Esophagus (tissue), 2 donors: ENCODE data around the gene TBCA. TPM values are rescaled to one million over a fixed set of nuclear protein-coding genes. Genes with fewer than 3 reads are reported as not detected.
"Not testable (repeated sequence)": the region's sequence is repeated elsewhere in the genome, so short reads cannot be mapped to it uniquely, and the experiment has no call there.

Experiments used
- H3K27ac ChIP-seq, 2 donors: one replicate each; pipeline ENCODE4 v1.5.1; 2013; ENCODE audit warnings: low read depth in 2 of 2, mild to moderate bottlenecking in 2 of 2, inconsistent platforms in 1 of 2, low read length in 1 of 2, moderate library complexity in 1 of 2
- H3K27me3 ChIP-seq, 2 donors: one replicate each; pipeline ENCODE4 v1.6.1; 2013; ENCODE audit warnings: low read length in 2 of 2, control low read depth in 1 of 2, mild to moderate bottlenecking in 1 of 2; ENCODE audit not compliant: insufficient read depth in 2 of 2, control insufficient read depth in 1 of 2
- H3K36me3 ChIP-seq, 2 donors: one replicate each; pipeline ENCODE4 v1.6.1; 2013; ENCODE audit warnings: low read length in 1 of 2; ENCODE audit not compliant: control insufficient read depth in 2 of 2, insufficient read depth in 2 of 2
- H3K4me1 ChIP-seq, 2 donors: one replicate each; pipeline ENCODE4 v1.6.1; 2013; ENCODE audit warnings: low read length in 1 of 2; ENCODE audit not compliant: control insufficient read depth in 2 of 2, insufficient read depth in 2 of 2
- H3K4me3 ChIP-seq, 2 donors: one replicate each; pipeline ENCODE4 v1.5.1; 2013; ENCODE audit warnings: low read length in 2 of 2, mild to moderate bottlenecking in 2 of 2, low read depth in 1 of 2, moderate library complexity in 1 of 2
- H3K9me3 ChIP-seq, 2 donors: one replicate each; pipeline ENCODE4 v1.6.1; 2013; ENCODE audit warnings: mild to moderate bottlenecking in 2 of 2, low read depth in 1 of 2, low read length in 1 of 2, moderate library complexity in 1 of 2; ENCODE audit not compliant: control insufficient read depth in 2 of 2, insufficient read depth in 1 of 2
- WGBS, 2 donors: extraction: QIAGEN DNeasy Blood & Tissue Kit; methylation state at CpG; one replicate each; pipeline ENCODE4 v1.1.7; 2013; 5-methylcytosine and 5-hydroxymethylcytosine counted together
- polyA plus RNA-seq, 2 donors: library from polyadenylated mRNA; stranded (reverse); fragments of 200-250 nt; gene quantifications; one replicate each; pipeline ENCODE4 v1.2.3, GENCODE V29; 2013
- donor health status: healthy with polysubstance abuse.
- donor health status: Bipolar disorder and iron deficiency.

Gene TBCA
- polyA plus RNA-seq, 2 donors: 174 to 176 TPM

GRCh38 chr5:77724934-77725333 is 51.2 kb downstream of the TBCA start:
- 76 to 85% methylated on average over 5 of the region's 5 CpGs for WGBS, 2 donors
- Histone ChIP-seq H3K36me3 (no peaks in the 10 kb centered on the region), H3K4me3 (no peak overlapping the region)

GRCh38 chr5:77719666-77720363 is 56.3 kb downstream of the TBCA start:
- Histone ChIP-seq H3K36me3 (no peaks in the 10 kb centered on the region), H3K9me3 (no peaks in the 10 kb centered on the region), H3K4me1 (no peaks in the 10 kb centered on the region), H3K27me3 (no peaks in the 10 kb centered on the region), H3K4me3 (no peak overlapping the region), H3K27ac (no peak overlapping the region)
- 91 to 93% methylated on average over 3 of the region's 3 CpGs for WGBS, 2 donors

More at GRCh38 chr5:77724934-77725333, 51.2 kb downstream of the TBCA start:
- Histone ChIP-seq H3K9me3 (no peaks in the 10 kb centered on the region), H3K27ac (no peak overlapping the region), H3K4me1 (no peaks in the 10 kb centered on the region), H3K27me3 (no peaks in the 10 kb centered on the region)

GRCh38 chr5:77718934-77719610 is 57.1 kb downstream of the TBCA start:
- no peaks in the 10 kb centered on the region for H3K4me1 ChIP-seq
- no peaks in the 10 kb centered on the region for H3K9me3 ChIP-seq
- no peak overlapping the region for H3K4me3 ChIP-seq
- H3K27ac ChIP-seq: no peak overlapping the region
- 78 to 84% methylated on average over 6 of the region's 6 CpGs for WGBS, 2 donors
- no peaks in the 10 kb centered on the region for H3K36me3 ChIP-seq
- H3K27me3 ChIP-seq: no peaks in the 10 kb centered on the region

GRCh38 chr5:77709993-77710685 is 66.0 kb downstream of the TBCA start:
- H3K36me3 ChIP-seq: peaks cover 0 to 3% of the 10 kb centered on the region in 2 donors
- H3K27ac ChIP-seq: no peak overlapping the region
- H3K9me3 ChIP-seq: no peaks in the 10 kb centered on the region
- no peaks in the 10 kb centered on the region for H3K4me1 ChIP-seq
- no peak overlapping the region for H3K4me3 ChIP-seq
- H3K27me3 ChIP-seq: no peaks in the 10 kb centered on the region

GRCh38 chr5:77709340-77709739 is 66.8 kb downstream of the TBCA start:
- no peak overlapping the region for H3K27ac ChIP-seq
- H3K9me3 ChIP-seq: no peaks in the 10 kb centered on the region
- H3K4me1 ChIP-seq: no peaks in the 10 kb centered on the region
- H3K36me3 ChIP-seq: peaks cover 0 to 3% of the 10 kb centered on the region in 2 donors
- H3K4me3 ChIP-seq: no peak overlapping the region
- H3K27me3 ChIP-seq: no peaks in the 10 kb centered on the region

GRCh38 chr5:77707791-77708190 is 68.3 kb downstream of the TBCA start:
- no peak overlapping the region for H3K27ac ChIP-seq
- no peaks in the 10 kb centered on the region for H3K9me3 ChIP-seq
- H3K36me3 ChIP-seq: peaks cover 0 to 3% of the 10 kb centered on the region in 2 donors
- no peaks in the 10 kb centered on the region for H3K27me3 ChIP-seq
- H3K4me3 ChIP-seq: no peak overlapping the region
- 97 to 99% methylated on average over 2 of the region's 2 CpGs for WGBS, 2 donors
- H3K4me1 ChIP-seq: no peaks in the 10 kb centered on the region

- H3K36me3 ChIP-seq, H3K4me3 ChIP-seq, H3K9me3 ChIP-seq, H3K27me3 ChIP-seq, H3K27ac ChIP-seq, H3K4me1 ChIP-seq: not testable (repeated sequence)
- WGBS, 2 donors: 65 to 82% methylated on average over 7 of the region's 7 CpGs
These were observed 76.6 kb downstream of the TBCA start for GRCh38 chr5:77699569-77699968.

GRCh38 chr5:77698920-77699319 is 77.2 kb downstream of the TBCA start:
- no peaks in the 10 kb centered on the region for H3K4me1 ChIP-seq
- H3K9me3 ChIP-seq: no peaks in the 10 kb centered on the region
- H3K4me3 ChIP-seq: no peak overlapping the region
- no peak overlapping the region for H3K27ac ChIP-seq
- no peaks in the 10 kb centered on the region for H3K27me3 ChIP-seq
- peaks cover 0 to 2% of the 10 kb centered on the region in 2 donors for H3K36me3 ChIP-seq

GRCh38 chr5:77697692-77698091 is 78.4 kb downstream of the TBCA start:
- H3K4me1 ChIP-seq: no peaks in the 10 kb centered on the region
- H3K27me3 ChIP-seq: no peaks in the 10 kb centered on the region
- no peak overlapping the region for H3K27ac ChIP-seq
- no peak overlapping the region for H3K4me3 ChIP-seq
- no peaks in the 10 kb centered on the region for H3K9me3 ChIP-seq
- H3K36me3 ChIP-seq: peaks cover 0 to 4% of the 10 kb centered on the region in 2 donors
- WGBS, 2 donors: 94% methylated on average over 3 of the region's 3 CpGs
